Pancreas (tissue), 10 donors: ENCODE measurements around the gene PBRM1. TPM values are rescaled to one million over a fixed set of nuclear protein-coding genes. Genes with fewer than 3 reads are reported as not detected.

Experiments used
- ATAC-seq, 4 donors: fragments of 200-7000 bp; cut with Tn5 transposase; one replicate each; pipeline versions ENCODE4 v1.8.0 to v1.9.1; 2020; ENCODE audit warnings: mild to moderate bottlenecking in 4 of 4, moderate library complexity in 4 of 4
- DNase-seq, 6 donors: peaks; one replicate each; pipeline ENCODE4 v3.0.0-alpha.2; 2020
- FAIRE-seq: peaks from 2 replicates; lab custom pipeline; 2012; peaks lifted over from hg19 to GRCh38; lab: Jason Lieb, UNC
- H3K27ac ChIP-seq, 4 donors: fragments of 200-600 bp; sonication (generic); 1 replicate in 3 of 4; 2 replicates in 1 of 4; pipeline versions ENCODE4 v1.5.0 to v1.8.0; 2020
- H3K27me3 ChIP-seq, 4 donors: fragments of 200-600 bp; one replicate each; pipeline ENCODE4 v1.8.0; 2021
- H3K36me3 ChIP-seq, 3 donors: fragments of 200-600 bp; sonication (generic) in 1 of 3; one replicate each; pipeline versions ENCODE4 v1.5.0 to v1.8.0; 2020 to 2021
- H3K4me1 ChIP-seq, 3 donors: fragments of 200-600 bp; one replicate each; pipeline ENCODE4 v1.8.0; 2021
- H3K4me3 ChIP-seq, 4 donors: fragments of 200-600 bp; sonication (generic) in 2 of 4; one replicate each; pipeline versions ENCODE4 v1.5.0 to v1.8.0; 2020 to 2021
- H3K9me3 ChIP-seq, 4 donors: fragments of 200-600 bp; one replicate each; pipeline ENCODE4 v1.8.0; 2021
- CTCF ChIP-seq, 4 donors: fragments of 200-600 bp; sonication (generic) in 3 of 4; IDR thresholded peaks; one replicate each; pipeline versions ENCODE4 v1.5.0 to v1.8.0; 2021; ENCODE audit warnings: antibody characterized with exemption in 4 of 4
- WGBS, 2 donors: extraction: QIAGEN DNeasy Blood & Tissue Kit; methylation state at CpG; one replicate each; pipeline ENCODE4 v1.1.7; 2013; 5-methylcytosine and 5-hydroxymethylcytosine counted together
- intact Hi-C, 3 donors: fragments of 100-400 bp; cut with DNase I; formaldehyde crosslinking; loops; one replicate each; pipeline versions ENCODE4 v1.11.1 to v1.14.2; 2022
- polyA plus RNA-seq, 2 donors: library from polyadenylated mRNA; stranded (reverse); fragments of 200-250 nt; gene quantifications; one replicate each; pipeline ENCODE4 v1.2.3, GENCODE V29; 2013
- total RNA-seq, 6 donors: library from RNA; stranded (reverse); fragmentation: NEBNext Ultra II Directional in 4 of 6; extraction: Animal tissue kit (Norgen Biotek cat#: 25700) in 4 of 6; gene quantifications; one replicate each; pipeline versions ENCODE4 v1.2.1 to v1.2.4, GENCODE V29; 2021 to 2023
- donor health status: healthy with polysubstance abuse.
- donor health status: DM: no; HTN: no; CAD: no; lungs with moderate emphysema.
- donor health status: DM: no; HTN: no; CAD: no.
- donor health status: control.
- donor health status: control.
- donor health status: Bipolar disorder and iron deficiency.
- donor health status: DM: yes; HTN: yes; CAD: no.
- donor health status: DM: no; HTN: no; CAD: no.
- donor health status: DM: no; HTN: no; CAD: no.
- donor health status: DM: yes; HTN: yes; CAD: no.

The PBRM1 gene
- total and polyA plus RNA-seq, 8 donors, result 7.4 to 34.9 (median 22.5) TPM

- no peak for ATAC-seq
- no peak for TF ChIP-seq CTCF (IDR thresholded peaks at IDR 0.05)
- H3K36me3 ChIP-seq, result peaks cover 0 to 16% (median 0%) of the 10 kb centered on the region in 3 donors
- no peak overlapping the region for H3K27ac ChIP-seq
- no peak overlapping the region for H3K4me3 ChIP-seq
- H3K27me3 ChIP-seq, result no peaks in the 10 kb centered on the region
- no peak for DNase-seq
- intact Hi-C loops, result no loop called here
- WGBS, 2 donors, result 74 to 83% methylated on average over 2 of the region's 2 CpGs
- H3K9me3 ChIP-seq, result no peaks in the 10 kb centered on the region
- FAIRE-seq, result no peak
- H3K4me1 ChIP-seq, result peaks cover 11 to 15% (median 14%) of the 10 kb centered on the region in 3 donors
These were observed 24.8 kb upstream of the PBRM1 start for GRCh38 chr3:52710512-52710911.

- H3K4me1 ChIP-seq, result peaks cover 11 to 23% (median 15%) of the 10 kb centered on the region in 3 donors
These were observed 21.9 kb upstream of the PBRM1 start for GRCh38 chr3:52707585-52707984.

GRCh38 chr3:52705688-52706686, 20.3 kb upstream of the PBRM1 start, which contains the start of the genes GLT8D1 and SPCS1:
Gene GLT8D1 (minus strand): TSS chr3:52705791. CDS start chr3:52700460, 5,331 bp downstream.
Gene SPCS1 (plus strand): TSS chr3:52706106. CDS start chr3:52706247, 141 bp downstream.
- DNase-seq (peak; percentile 79 to 93 (median 84)), ATAC-seq (peak; percentile 91 to 97 (median 92)), FAIRE-seq (no peak)
- Histone ChIP-seq H3K4me1 (peaks cover 11 to 23% (median 15%) of the 10 kb centered on the region in 3 donors), H3K36me3 (peaks cover 0 to 16% (median 0%) of the 10 kb centered on the region in 3 donors), H3K27ac (peak within 1 kb of the TSS; percentile 74 to 83 (median 79)), H3K9me3 (no peaks in the 10 kb centered on the region), H3K4me3 (peak within 1 kb of the TSS; percentile 67 to 98 (median 98)), H3K27me3 (no peaks in the 10 kb centered on the region)
- no peak for TF ChIP-seq CTCF (IDR thresholded peaks at IDR 0.05)
- WGBS, 2 donors, result 0 to 1% methylated on average over 90 to 94 of the region's 94 CpGs
- intact Hi-C loops, result no loop called here

More at GRCh38 chr3:52707585-52707984, 21.9 kb upstream of the PBRM1 start:
- DNase-seq (no peak), FAIRE-seq (no peak), ATAC-seq (no peak)
- peak overlapping the region in 3 of 4 donors; percentile 67 to 98 (median 98) for H3K4me3 ChIP-seq
- no peak for TF ChIP-seq CTCF (IDR thresholded peaks at IDR 0.05)
- H3K27me3 ChIP-seq, result no peaks in the 10 kb centered on the region
- H3K9me3 ChIP-seq, result no peaks in the 10 kb centered on the region
- H3K27ac ChIP-seq, result no peak overlapping the region
- H3K36me3 ChIP-seq, result peaks cover 0 to 16% (median 0%) of the 10 kb centered on the region in 3 donors
- 79 to 88% methylated on average over 4 of the region's 4 CpGs for WGBS, 2 donors
- intact Hi-C loops, result no loop called here

- Histone ChIP-seq H3K27me3 (no peaks in the 10 kb centered on the region), H3K36me3 (peaks cover 0 to 16% (median 0%) of the 10 kb centered on the region in 3 donors), H3K4me3 (peak overlapping the region; percentile 67 to 98 (median 98)), H3K4me1 (peaks cover 11 to 23% (median 15%) of the 10 kb centered on the region in 3 donors), H3K27ac (peak overlapping the region; percentile 74 to 83 (median 79)), H3K9me3 (no peaks in the 10 kb centered on the region)
- no peak for DNase-seq
- WGBS, 2 donors, result 0% methylated on average over 24 to 25 of the region's 25 CpGs
- no peak for TF ChIP-seq CTCF (IDR thresholded peaks at IDR 0.05)
- no peak for FAIRE-seq
- peak in 2 of 4 donors; percentile 59 to 73 for ATAC-seq
- intact Hi-C loops, result no loop called here
These were observed 19.6 kb upstream of the PBRM1 start for GRCh38 chr3:52705438-52705687.
